Karpas-422 (cell line): ENCODE measurements around the gene PTPRG. TPM values are rescaled to one million over a fixed set of nuclear protein-coding genes. Genes with fewer than 3 reads are reported as not detected.

Experiments
- DNase-seq: peaks from one replicate; pipeline ENCODE4 v3.0.0-alpha.2; 2015
- H2AFZ ChIP-seq: fragments of 200-600 bp; sonication (generic); 2 replicates; pipeline ENCODE4 v1.6.1; 2014; ENCODE audit warnings: antibody characterized with exemption, low read length, mixed read lengths
- H3K27ac ChIP-seq: fragments of 200-600 bp; sonication (generic); 2 replicates; pipeline ENCODE4 v1.5.1; 2014; ENCODE audit warnings: mild to moderate bottlenecking, low read length, moderate library complexity
- H3K27me3 ChIP-seq: fragments of 200-600 bp; sonication (generic); 2 replicates; pipeline ENCODE4 v1.6.1; 2014; ENCODE audit warnings: low read length, mixed read lengths
- H3K36me3 ChIP-seq: fragments of 200-600 bp; sonication (generic); 2 replicates; pipeline ENCODE4 v1.6.1; 2014; ENCODE audit warnings: low read length, mixed read lengths; ENCODE audit not compliant: insufficient read depth
- H3K4me1 ChIP-seq: fragments of 200-600 bp; sonication (generic); 2 replicates; pipeline ENCODE4 v1.6.1; 2014; ENCODE audit warnings: mild to moderate bottlenecking, low read length, mixed read lengths
- H3K4me2 ChIP-seq: fragments of 200-600 bp; sonication (generic); 2 replicates; pipeline ENCODE4 v1.6.1; 2014; ENCODE audit warnings: low read length, low read depth, mild to moderate bottlenecking; ENCODE audit not compliant: poor library complexity, severe bottlenecking
- H3K4me3 ChIP-seq: fragments of 200-600 bp; sonication (generic); 2 replicates; pipeline ENCODE4 v1.5.1; 2014; ENCODE audit warnings: mild to moderate bottlenecking, antibody characterized with exemption, low read length, mixed read lengths
- H3K79me2 ChIP-seq: fragments of 200-600 bp; sonication (generic); 2 replicates; pipeline ENCODE4 v1.6.1; 2014; ENCODE audit warnings: mild to moderate bottlenecking, low read length, mixed read lengths
- H3K9ac ChIP-seq: fragments of 200-600 bp; sonication (generic); 2 replicates; pipeline ENCODE4 v1.6.0; 2014; ENCODE audit warnings: low read length
- H3K9me2 ChIP-seq: fragments of 200-600 bp; sonication (generic), shearing (Covaris generic); replicated peaks from 2 replicates; pipeline ENCODE4 v1.6.0; 2014; ENCODE audit warnings: mild to moderate bottlenecking, low read length, moderate library complexity; ENCODE audit not compliant: insufficient read depth
- H3K9me3 ChIP-seq: fragments of 300-700, 200-600 bp; sonication (generic); 2 replicates; pipeline ENCODE4 v1.6.1; 2014; ENCODE audit warnings: low read length, mixed read lengths
- H4K20me1 ChIP-seq: fragments of 200-600 bp; sonication (generic); 2 replicates; pipeline ENCODE4 v1.6.1; 2014; ENCODE audit warnings: mild to moderate bottlenecking, antibody characterized with exemption, low read length, low read depth; ENCODE audit not compliant: insufficient read depth
- total RNA-seq: library from RNA; depleted of rRNA; stranded (reverse); fragments of >200 nt; shearing (Covaris generic); gene quantifications from 2 replicates; pipeline ENCODE4 v1.2.3, GENCODE V29; 2014; ENCODE audit warnings: low replicate concordance

PTPRG gene
- total RNA-seq, 1 experiment from 2014 or later = not detected

GRCh38 chr3:61826161-61826560, 264.8 kb downstream of the PTPRG start:
- no peak for DNase-seq
- Histone ChIP-seq H3K27me3 (no peaks in the 10 kb centered on the region), H4K20me1 (no peaks in the 10 kb centered on the region), H3K79me2 (no peaks in the 10 kb centered on the region), H3K4me2 (no peak overlapping the region), H3K9ac (no peak overlapping the region), H3K36me3 (no peaks in the 10 kb centered on the region), H2AFZ (no peak overlapping the region), H3K27ac (no peak overlapping the region), H3K4me1 (no peaks in the 10 kb centered on the region), H3K9me3 (0 out of 2 replicates have a peak, but pooled peaks cover 3% of the 10 kb centered on the region), H3K4me3 (no peak overlapping the region), H3K9me2 (no peaks in the 10 kb centered on the region)

- no peaks in the 10 kb centered on the region for H3K9me2 ChIP-seq
- no peak overlapping the region for H3K4me3 ChIP-seq
- H3K27me3 ChIP-seq = no peaks in the 10 kb centered on the region
- H2AFZ ChIP-seq = no peak overlapping the region
- no peaks in the 10 kb centered on the region for H4K20me1 ChIP-seq
- no peak overlapping the region for H3K4me2 ChIP-seq
- no peaks in the 10 kb centered on the region for H3K4me1 ChIP-seq
- no peak overlapping the region for H3K27ac ChIP-seq
- H3K79me2 ChIP-seq = no peaks in the 10 kb centered on the region
- H3K9me3 ChIP-seq = 0 out of 2 replicates have a peak, but pooled peaks cover 3% of the 10 kb centered on the region
- no peak for DNase-seq
- H3K9ac ChIP-seq = no peak overlapping the region
- no peaks in the 10 kb centered on the region for H3K36me3 ChIP-seq
Observed at GRCh38 chr3:61828184-61828874, 267.0 kb downstream of the PTPRG start.

GRCh38 chr3:61828880-61829721, 267.7 kb downstream of the PTPRG start:
- no peak for DNase-seq
- Histone ChIP-seq H3K36me3 (no peaks in the 10 kb centered on the region), H3K4me2 (no peak overlapping the region), H3K4me3 (no peak overlapping the region), H3K27me3 (no peaks in the 10 kb centered on the region), H3K79me2 (no peaks in the 10 kb centered on the region), H3K9me2 (no peaks in the 10 kb centered on the region), H3K27ac (no peak overlapping the region), H4K20me1 (no peaks in the 10 kb centered on the region), H2AFZ (no peak overlapping the region), H3K9me3 (0 out of 2 replicates have a peak, but pooled peaks cover 3% of the 10 kb centered on the region), H3K4me1 (no peaks in the 10 kb centered on the region), H3K9ac (no peak overlapping the region)

- Histone ChIP-seq H3K27me3 (no peaks in the 10 kb centered on the region), H3K27ac (no peak overlapping the region), H3K4me2 (no peak overlapping the region), H3K4me3 (no peak overlapping the region), H3K9me2 (no peaks in the 10 kb centered on the region), H3K9me3 (0 out of 2 replicates have a peak, but pooled peaks cover 3% of the 10 kb centered on the region), H4K20me1 (no peaks in the 10 kb centered on the region), H3K9ac (no peak overlapping the region), H3K4me1 (no peaks in the 10 kb centered on the region), H3K79me2 (no peaks in the 10 kb centered on the region), H2AFZ (no peak overlapping the region), H3K36me3 (no peaks in the 10 kb centered on the region)
- no peak for DNase-seq
Observed at GRCh38 chr3:61829722-61830350, 268.5 kb downstream of the PTPRG start.

- Histone ChIP-seq H3K27ac (no peak overlapping the region), H4K20me1 (no peaks in the 10 kb centered on the region), H3K9ac (no peak overlapping the region), H3K36me3 (no peaks in the 10 kb centered on the region), H2AFZ (no peak overlapping the region), H3K9me2 (no peaks in the 10 kb centered on the region), H3K27me3 (no peaks in the 10 kb centered on the region), H3K4me3 (no peak overlapping the region), H3K79me2 (no peaks in the 10 kb centered on the region), H3K4me1 (no peaks in the 10 kb centered on the region), H3K9me3 (0 out of 2 replicates have a peak, but pooled peaks cover 3% of the 10 kb centered on the region), H3K4me2 (no peak overlapping the region)
- DNase-seq = no peak
Observed at GRCh38 chr3:61831973-61832372, 270.6 kb downstream of the PTPRG start.

- no peak overlapping the region for H2AFZ ChIP-seq
- H3K79me2 ChIP-seq = no peaks in the 10 kb centered on the region
- H3K9me3 ChIP-seq = 0 out of 2 replicates have a peak, but pooled peaks cover 3% of the 10 kb centered on the region
- no peaks in the 10 kb centered on the region for H4K20me1 ChIP-seq
- no peaks in the 10 kb centered on the region for H3K9me2 ChIP-seq
- no peak overlapping the region for H3K4me2 ChIP-seq
- H3K36me3 ChIP-seq = no peaks in the 10 kb centered on the region
- no peak overlapping the region for H3K27ac ChIP-seq
- DNase-seq = no peak
- no peak overlapping the region for H3K4me3 ChIP-seq
- no peak overlapping the region for H3K9ac ChIP-seq
- no peaks in the 10 kb centered on the region for H3K27me3 ChIP-seq
- no peaks in the 10 kb centered on the region for H3K4me1 ChIP-seq
Observed at GRCh38 chr3:61832375-61833229, 271.2 kb downstream of the PTPRG start.

- H4K20me1 ChIP-seq = no peaks in the 10 kb centered on the region
- no peak overlapping the region for H3K4me2 ChIP-seq
- H3K27me3 ChIP-seq = no peaks in the 10 kb centered on the region
- H3K27ac ChIP-seq = no peak overlapping the region
- H3K79me2 ChIP-seq = no peaks in the 10 kb centered on the region
- no peaks in the 10 kb centered on the region; the same call in 1 of the 2 replicates for H3K9me3 ChIP-seq
- H3K4me1 ChIP-seq = no peaks in the 10 kb centered on the region
- no peaks in the 10 kb centered on the region for H3K9me2 ChIP-seq
- H3K36me3 ChIP-seq = no peaks in the 10 kb centered on the region
- H3K4me3 ChIP-seq = no peak overlapping the region
- H3K9ac ChIP-seq = no peak overlapping the region
- H2AFZ ChIP-seq = no peak overlapping the region
- DNase-seq = no peak
Observed at GRCh38 chr3:61839256-61839655, 277.9 kb downstream of the PTPRG start.
